IMR-90 (cell line): ENCODE results near the gene GRM8. TPM values are rescaled to one million over a fixed set of nuclear protein-coding genes. Genes with fewer than 3 reads are reported as not detected.

Experiments
- ATAC-seq: fragments of 200-7000 bp; cut with Tn5 transposase; 2 replicates; pipeline ENCODE4 v1.9.1; 2020; ENCODE audit warnings: low read depth, mild to moderate bottlenecking, moderate library complexity
- BruUV-seq: library from RNA; stranded (reverse); fragments of 400-500 nt; replicated peaks from 2 replicates; lab custom pipeline; 2021; lab: Mats Ljungman, UMichigan
- CTCF ChIA-PET: fragments of 300-600 bp; formaldehyde crosslinking; extraction: SDS; loops from one replicate; lab custom pipeline; 2021; ENCODE audit warnings: antibody characterized with exemption; lab: Yijun Ruan, JAX
- POLR2A ChIA-PET: fragments of 300-600 bp; sonication (Branson Sonifier 250); formaldehyde crosslinking; loops from one replicate; lab custom pipeline; 2022; ENCODE audit warnings: antibody characterized with exemption; ENCODE audit not compliant: unreplicated experiment; lab: Charles Lee
- DNase-seq: peaks from one replicate; pipeline ENCODE4 v3.0.0; 2013
- H2AFZ ChIP-seq: replicated peaks from 2 replicates; pipeline ENCODE3; 2013; ENCODE audit warnings: low read length, mild to moderate bottlenecking; ENCODE audit not compliant: poor library complexity
- H2AK5ac ChIP-seq: 2 replicates; pipeline ENCODE4 v1.6.1; 2013; ENCODE audit warnings: low read depth, low read length, inconsistent platforms
- H2AK9ac ChIP-seq: replicated peaks from 2 replicates; pipeline ENCODE3; 2013; ENCODE audit warnings: mild to moderate bottlenecking, low read depth, low read length, moderate library complexity; ENCODE audit not compliant: poor library complexity
- H2BK120ac ChIP-seq: 2 replicates; pipeline ENCODE4 v1.6.1; 2013; ENCODE audit warnings: low read depth, low read length, inconsistent platforms
- H2BK15ac ChIP-seq: 3 replicates; pipeline ENCODE4 v1.6.1; 2013; ENCODE audit warnings: low read depth, low read length, inconsistent platforms
- H2BK20ac ChIP-seq: 2 replicates; pipeline ENCODE4 v1.6.1; 2013; ENCODE audit warnings: low read depth, mild to moderate bottlenecking, inconsistent platforms, low read length, moderate library complexity
- H2BK5ac ChIP-seq: 2 replicates; pipeline ENCODE4 v1.6.1; 2013; ENCODE audit warnings: mild to moderate bottlenecking, low read depth, low read length, inconsistent platforms; ENCODE audit not compliant: poor library complexity, severe bottlenecking
- H3K14ac ChIP-seq: replicated peaks from 2 replicates; pipeline ENCODE4 v1.6.1; 2013; ENCODE audit warnings: low read depth, low read length, inconsistent platforms
- H3K18ac ChIP-seq: 2 replicates; pipeline ENCODE4 v1.6.1; 2013; ENCODE audit warnings: low read depth, low read length, control low read depth
- H3K23ac ChIP-seq: 2 replicates; pipeline ENCODE4 v1.6.1; 2013; ENCODE audit warnings: low read depth, low read length, inconsistent platforms
- H3K27ac ChIP-seq: 2 replicates; pipeline ENCODE4 v1.5.1; 2013; ENCODE audit warnings: mild to moderate bottlenecking, control low read depth, low read length; ENCODE audit not compliant: insufficient read depth
- H3K27me3 ChIP-seq: 2 replicates; pipeline ENCODE4 v1.6.1; 2013; ENCODE audit warnings: low read length; ENCODE audit not compliant: control insufficient read depth, insufficient read depth
- H3K36me3 ChIP-seq: 2 replicates; pipeline ENCODE4 v1.6.1; 2013; ENCODE audit warnings: low read length, mixed read lengths; ENCODE audit not compliant: control insufficient read depth, insufficient read depth
- H3K4ac ChIP-seq: 2 replicates; pipeline ENCODE4 v1.6.1; 2013; ENCODE audit warnings: low read depth, low read length, inconsistent platforms
- H3K4me1 ChIP-seq: 2 replicates; pipeline ENCODE4 v1.6.1; 2013; ENCODE audit warnings: low read length, mixed read lengths; ENCODE audit not compliant: control insufficient read depth, insufficient read depth
- H3K4me2 ChIP-seq: 2 replicates; pipeline ENCODE4 v1.6.1; 2013; ENCODE audit warnings: low read depth, mild to moderate bottlenecking, control low read depth, low read length, moderate library complexity
- H3K4me3 ChIP-seq: 2 replicates; pipeline ENCODE4 v1.5.1; 2013; ENCODE audit warnings: low read depth, mild to moderate bottlenecking, control low read depth, low read length, moderate library complexity; ENCODE audit not compliant: insufficient read depth
- H3K56ac ChIP-seq: 2 replicates; pipeline ENCODE4 v1.6.1; 2013; ENCODE audit warnings: low read length, inconsistent platforms; ENCODE audit not compliant: insufficient read depth; ENCODE audit errors: extremely low read depth
- H3K79me1 ChIP-seq, 2 experiments: 2 replicates each; pipeline ENCODE4 v1.6.1; 2013; ENCODE audit warnings: low read length in 2 of 2, inconsistent platforms in 1 of 2, low read depth in 1 of 2
- H3K9ac ChIP-seq: 2 replicates; pipeline ENCODE4 v1.6.1; 2013; ENCODE audit warnings: low read depth, low read length, control low read depth
- H3K9me1 ChIP-seq: 2 replicates; pipeline ENCODE4 v1.6.1; 2013; ENCODE audit warnings: low read length, inconsistent platforms; ENCODE audit not compliant: insufficient read depth
- H3K9me3 ChIP-seq: 2 replicates; pipeline ENCODE4 v1.6.1; 2013; ENCODE audit warnings: low read length; ENCODE audit not compliant: control insufficient read depth, insufficient read depth
- H4K20me1 ChIP-seq: 2 replicates; pipeline ENCODE4 v1.6.1; 2013; ENCODE audit warnings: low read length, inconsistent platforms; ENCODE audit not compliant: insufficient read depth
- H4K5ac ChIP-seq: 2 replicates; pipeline ENCODE4 v1.6.1; 2013; ENCODE audit warnings: mild to moderate bottlenecking, low read depth, low read length, control low read depth
- H4K8ac ChIP-seq, 2 experiments: 2 replicates each; pipeline ENCODE4 v1.6.1; 2013; ENCODE audit warnings: low read depth in 2 of 2, low read length in 2 of 2, control low read depth in 1 of 2, inconsistent platforms in 1 of 2
- H4K91ac ChIP-seq: 2 replicates; pipeline ENCODE4 v1.6.1; 2013; ENCODE audit warnings: low read depth, low read length, inconsistent platforms; ENCODE audit not compliant: insufficient read depth
- CEBPB ChIP-seq: IDR thresholded peaks from 2 replicates; pipeline ENCODE4 v1.6.1; 2012; ENCODE audit warnings: low read depth, low read length, improper control_type of control experiment
- CHD1 ChIP-seq: IDR thresholded peaks from 2 replicates; pipeline ENCODE4 v1.6.1; 2012; ENCODE audit warnings: low read depth, low read length, improper control_type of control experiment
- CTCF ChIP-seq: conservative IDR thresholded peaks from 2 replicates; pipeline ENCODE4 v1.5.1; 2012; ENCODE audit warnings: mild to moderate bottlenecking, low read depth, low read length, improper control_type of control experiment
- FOS ChIP-seq: fragments of 150-350 bp; IDR thresholded peaks from 2 replicates; pipeline ENCODE4 v1.6.1; 2016; ENCODE audit warnings: low read depth, low read length
- MAFK ChIP-seq: IDR thresholded peaks from 2 replicates; pipeline ENCODE4 v1.6.1; 2012; ENCODE audit warnings: low read depth, low read length, improper control_type of control experiment
- POLR2A ChIP-seq: IDR thresholded peaks from 2 replicates; pipeline ENCODE4 v1.6.1; 2012; ENCODE audit warnings: mild to moderate bottlenecking, low read depth, low read length
- RAD21 ChIP-seq: IDR thresholded peaks from 2 replicates; pipeline ENCODE4 v1.6.1; 2012; ENCODE audit warnings: low read length, improper control_type of control experiment
- RCOR1 ChIP-seq: IDR thresholded peaks from 2 replicates; pipeline ENCODE4 v1.6.1; 2012; ENCODE audit warnings: mild to moderate bottlenecking, low read length, improper control_type of control experiment; ENCODE audit not compliant: insufficient replicate concordance
- RFX5 ChIP-seq: IDR thresholded peaks from 2 replicates; pipeline ENCODE4 v1.8.0; 2012; ENCODE audit warnings: low read depth, mild to moderate bottlenecking, low read length, moderate library complexity
- SMC3 ChIP-seq: fragments of 150-350 bp; IDR thresholded peaks from 2 replicates; pipeline ENCODE4 v1.6.1; 2016; ENCODE audit warnings: low read depth, mild to moderate bottlenecking, antibody characterized with exemption, low read length, moderate library complexity
- WGBS, 2 experiments: methylation state at CpG; one replicate each; pipeline versions ENCODE4 v1.1.5 to v1.1.7; 2013; ENCODE audit warnings: missing lambda C conversion rate in 2 of 2; ENCODE audit not compliant: insufficient read length in 1 of 2; ENCODE audit errors: extremely low coverage in 2 of 2; 5-methylcytosine and 5-hydroxymethylcytosine counted together
- dilution Hi-C: fragments of 300-500 bp; cut with HindIII; formaldehyde crosslinking; loops from one replicate; pipeline ENCODE4 v1.14.3; 2018; ENCODE audit warnings: low sequenced_read_pairs; ENCODE audit not compliant: unreplicated experiment
- in situ Hi-C: fragments of 300-500 bp; cut with MboI; formaldehyde crosslinking; loops from 3 replicates; pipeline ENCODE4 v1.14.3; 2019; ENCODE audit warnings: low sequenced_read_pairs, inconsistent platforms, mixed read lengths
- intact Hi-C: fragments of 100-400 bp; cut with micrococcal nuclease; formaldehyde crosslinking; loops from 2 replicates; pipeline ENCODE4 v1.10.0; 2022
- polyA plus RNA-seq, 3 experiments: library from polyadenylated mRNA; depleted of rRNA; stranded (reverse); fragments of >200 nt; gene quantifications; 2 replicates each; pipeline ENCODE4 v1.2.3, GENCODE V29; 2012; ENCODE audit warnings: low replicate concordance in 1 of 3
- total RNA-seq: library from RNA; depleted of rRNA; stranded (reverse); fragments of >200 nt; gene quantifications from 2 replicates; pipeline ENCODE4 v1.2.3, GENCODE V29; 2012

GRM8 gene
- total and polyA plus RNA-seq, 2 of the 4 experiments (the other 2 are of a cell fraction): not detected

- Histone ChIP-seq H2BK15ac (no peak overlapping the region), H3K9me1 (no peaks in the 10 kb centered on the region), H3K79me1 (no peaks in the 10 kb centered on the region), H2AK5ac (no peak overlapping the region), H3K4me2 (no peak overlapping the region), H3K4me3 (no peak overlapping the region), H4K5ac (no peak overlapping the region), H3K36me3 (no peaks in the 10 kb centered on the region), H3K27me3 (no peaks in the 10 kb centered on the region), H4K91ac (no peak overlapping the region), H3K14ac (no peak overlapping the region), H3K4me1 (no peaks in the 10 kb centered on the region), H3K4ac (no peak overlapping the region), H2AFZ (no peak overlapping the region), H2AK9ac (no peak overlapping the region), H4K8ac (no peak overlapping the region), H3K18ac (no peak overlapping the region), H2BK5ac (no peak overlapping the region), H3K9me3 (peaks cover 2% of the 10 kb centered on the region; the same call in 1 of the 2 replicates), H2BK120ac (no peak overlapping the region), H3K23ac (no peak overlapping the region), H2BK20ac (no peak overlapping the region), H3K56ac (no peak overlapping the region), H3K27ac (no peak overlapping the region), H3K9ac (no peak overlapping the region), H4K20me1 (no peaks in the 10 kb centered on the region)
- intact Hi-C loops (loop anchor here (1.0 to 10.0 kb wide), 3 partner anchors 450 to 711 kb away; partner anchors contain the start of gene GRM8), dilution Hi-C loops (no loop called here), in situ Hi-C loops (loop anchor here (25.0 kb wide), 1 partner anchor 709 kb away; no protein-coding TSS in a partner anchor)
- BruUV-seq: no TSS peak
- POLR2A ChIA-PET: no interaction called here
- ATAC-seq (peak; percentile 75), DNase-seq (peak; percentile 51)
- CTCF ChIA-PET: interaction anchor here (0.6 to 1.8 kb wide), 7 partner anchors 8 to 1407 kb away, joined by 3 to 7 read pairs (median 3); no protein-coding TSS in a partner anchor
- whole genome bisulfite sequencing, 2 experiments: no CpG with 5 or more reads among the region's 3 CpGs
- TF ChIP-seq CHD1: no peak
- TF ChIP-seq FOS: no peak
- TF ChIP-seq SMC3: peak; percentile 47
- no peak for TF ChIP-seq MAFK
- no peak for TF ChIP-seq RCOR1
- TF ChIP-seq CEBPB: no peak
- peak; percentile 63 for TF ChIP-seq RAD21
- TF ChIP-seq RFX5: no peak
- no peak for TF ChIP-seq POLR2A
- TF ChIP-seq CTCF: peak; percentile 59
Measured at GRCh38 chr7:126803060-126803665, 449.6 kb downstream of the GRM8 start.
